WTC11 (cell line): ENCODE results near the gene DNAJB5. TPM values are rescaled to one million over a fixed set of nuclear protein-coding genes. Genes with fewer than 3 reads are reported as not detected.

Experiments used
- ATAC-seq: fragments of 200-7000 bp; cut with Tn5 transposase; 2 replicates; pipeline ENCODE4 v1.10.0; 2021; ENCODE audit warnings: mild to moderate bottlenecking, moderate library complexity
- CTCF ChIA-PET: fragments of 300-600 bp; sonication (Branson Sonifier 250); formaldehyde crosslinking; loops from one replicate; lab custom pipeline; 2021; ENCODE audit warnings: antibody characterized with exemption; lab: Charles Lee
- POLR2A ChIA-PET: fragments of 350-600 bp; sonication (Branson Sonifier 250); formaldehyde crosslinking; loops from one replicate; lab custom pipeline; 2021; ENCODE audit warnings: antibody characterized with exemption; lab: Charles Lee
- DNase-seq: peaks from one replicate; pipeline ENCODE4 v3.0.0; 2021; ENCODE audit warnings: low spot score
- H3K27ac Mint-ChIP-seq: 2 replicates; pipeline ENCODE4 v1.8.0; 2021; ENCODE audit warnings: mixed read lengths
- H3K27me3 Mint-ChIP-seq: 2 replicates; pipeline ENCODE4 v1.8.0; 2021; ENCODE audit warnings: low read depth, mild to moderate bottlenecking, moderate library complexity, mixed read lengths
- H3K36me3 Mint-ChIP-seq: 2 replicates; pipeline ENCODE4 v1.8.0; 2021; ENCODE audit warnings: mixed read lengths
- H3K4me1 Mint-ChIP-seq: 2 replicates; pipeline ENCODE4 v1.8.0; 2022; ENCODE audit warnings: mixed read lengths
- H3K4me3 Mint-ChIP-seq: 2 replicates; pipeline ENCODE4 v1.8.0; 2021; ENCODE audit warnings: mild to moderate bottlenecking, moderate library complexity, mixed read lengths
- H3K9me3 Mint-ChIP-seq: 2 replicates; pipeline ENCODE4 v1.8.0; 2021; ENCODE audit warnings: mixed read lengths
- AFF4 ChIP-seq: sonication (generic); formaldehyde crosslinking; IDR thresholded peaks from 2 replicates; pipeline ENCODE4 v1.8.1; 2023; ENCODE audit warnings: mild to moderate bottlenecking, missing genetic modification reagents, borderline replicate concordance
- EMX1 ChIP-seq: fragments of 250-450 bp; sonication (Bioruptor Pico); IDR thresholded peaks from 2 replicates; pipeline ENCODE4 v1.8.0; 2021; ENCODE audit warnings: mild to moderate bottlenecking
- FOXP1 ChIP-seq: sonication (generic); formaldehyde crosslinking; IDR thresholded peaks from 2 replicates; pipeline ENCODE4 v1.8.0; 2022; ENCODE audit warnings: missing genetic modification reagents, mild to moderate bottlenecking, moderate library complexity, borderline replicate concordance
- KAT7 ChIP-seq: sonication (generic); formaldehyde crosslinking; IDR thresholded peaks from 2 replicates; pipeline ENCODE4 v1.8.1; 2023; ENCODE audit warnings: missing genetic modification reagents, mild to moderate bottlenecking, borderline replicate concordance
- MLX ChIP-seq: sonication (generic); formaldehyde crosslinking; IDR thresholded peaks from 2 replicates; pipeline ENCODE4 v1.8.1; 2023; ENCODE audit warnings: mild to moderate bottlenecking, missing genetic modification reagents, moderate library complexity
- MYBL2 ChIP-seq: sonication (generic); formaldehyde crosslinking; IDR thresholded peaks from 2 replicates; pipeline ENCODE4 v1.8.1; 2023; ENCODE audit warnings: mild to moderate bottlenecking, moderate library complexity, missing genetic modification reagents
- NR2C2 ChIP-seq: sonication (generic); formaldehyde crosslinking; IDR thresholded peaks from 2 replicates; pipeline ENCODE4 v1.8.0; 2022; ENCODE audit warnings: mild to moderate bottlenecking, missing genetic modification reagents
- PREB ChIP-seq: sonication (generic); formaldehyde crosslinking; IDR thresholded peaks from 2 replicates; pipeline ENCODE4 v1.8.1; 2022; ENCODE audit warnings: mild to moderate bottlenecking, missing genetic modification reagents, moderate library complexity, borderline replicate concordance
- ZBTB21 ChIP-seq: sonication (generic); formaldehyde crosslinking; IDR thresholded peaks from 2 replicates; pipeline ENCODE4 v1.8.1; 2023; ENCODE audit warnings: mild to moderate bottlenecking, missing genetic modification reagents, borderline replicate concordance
- ZNF281 ChIP-seq: sonication (generic); formaldehyde crosslinking; IDR thresholded peaks from 2 replicates; pipeline ENCODE4 v1.8.0; 2023; ENCODE audit warnings: mild to moderate bottlenecking, missing genetic modification reagents
- ZNF425 ChIP-seq: fragments of 250-450 bp; sonication (Bioruptor Pico); conservative IDR thresholded peaks from 2 replicates; pipeline ENCODE4 v1.9.0; 2021; ENCODE audit warnings: mild to moderate bottlenecking
- ZSCAN18 ChIP-seq: fragments of 250-450 bp; sonication (Bioruptor Pico); IDR thresholded peaks from 2 replicates; pipeline ENCODE4 v2.1.2; 2022; ENCODE audit warnings: mild to moderate bottlenecking, moderate library complexity
- total RNA-seq: library from RNA; stranded (reverse); gene quantifications from 3 replicates; pipeline ENCODE4 v1.2.3, GENCODE V29; 2021

The DNAJB5 gene
- total RNA-seq, 1 experiment from 2014 or later = 30.0 TPM

GRCh38 chr9:35033101-35033500 is 43.6 kb downstream of the DNAJB5 start:
- Mint-ChIP-seq H3K4me3 (no peak overlapping the region), H3K27ac (no peak overlapping the region), H3K27me3 (no peaks in the 10 kb centered on the region; the same call in 1 of the 2 replicates), H3K36me3 (peaks cover 35% of the 10 kb centered on the region), H3K9me3 (peaks cover 36% of the 10 kb centered on the region), H3K4me1 (peaks cover 9% of the 10 kb centered on the region)
- ATAC-seq (no peak), DNase-seq (no peak)
- CTCF ChIA-PET = interaction anchor here (1.1 to 1.7 kb wide), 3 partner anchors 10 to 133 kb away, joined by 3 to 11 read pairs (median 3); no protein-coding TSS in a partner anchor
- POLR2A ChIA-PET = no interaction called here
- TF ChIP-seq ZNF425 (CRISPR knock-in tag) (no peak), PREB (CRISPR knock-in tag) (no peak), NR2C2 (CRISPR knock-in tag) (no peak), ZNF281 (no peak), EMX1 (CRISPR knock-in tag) (no peak), MYBL2 (no peak), KAT7 (no peak), FOXP1 (no peak), ZSCAN18 (no peak), AFF4 (CRISPR knock-in tag) (no peak), ZBTB21 (no peak), MLX (CRISPR knock-in tag) (no peak)
